ENCODE measurements around the gene C9orf78. TPM values are rescaled to one million over a fixed set of nuclear protein-coding genes. Genes with fewer than 3 reads are reported as not detected.

C9orf78 gene
- total RNA-seq, 1 donor from 2014 or later: 49.1 TPM

- DNase-seq (ENCODE audit: low spot score): no peak
Measured at GRCh38 chr9:129868023-129868871, 33.2 kb upstream of the C9orf78 start.

DNA sequence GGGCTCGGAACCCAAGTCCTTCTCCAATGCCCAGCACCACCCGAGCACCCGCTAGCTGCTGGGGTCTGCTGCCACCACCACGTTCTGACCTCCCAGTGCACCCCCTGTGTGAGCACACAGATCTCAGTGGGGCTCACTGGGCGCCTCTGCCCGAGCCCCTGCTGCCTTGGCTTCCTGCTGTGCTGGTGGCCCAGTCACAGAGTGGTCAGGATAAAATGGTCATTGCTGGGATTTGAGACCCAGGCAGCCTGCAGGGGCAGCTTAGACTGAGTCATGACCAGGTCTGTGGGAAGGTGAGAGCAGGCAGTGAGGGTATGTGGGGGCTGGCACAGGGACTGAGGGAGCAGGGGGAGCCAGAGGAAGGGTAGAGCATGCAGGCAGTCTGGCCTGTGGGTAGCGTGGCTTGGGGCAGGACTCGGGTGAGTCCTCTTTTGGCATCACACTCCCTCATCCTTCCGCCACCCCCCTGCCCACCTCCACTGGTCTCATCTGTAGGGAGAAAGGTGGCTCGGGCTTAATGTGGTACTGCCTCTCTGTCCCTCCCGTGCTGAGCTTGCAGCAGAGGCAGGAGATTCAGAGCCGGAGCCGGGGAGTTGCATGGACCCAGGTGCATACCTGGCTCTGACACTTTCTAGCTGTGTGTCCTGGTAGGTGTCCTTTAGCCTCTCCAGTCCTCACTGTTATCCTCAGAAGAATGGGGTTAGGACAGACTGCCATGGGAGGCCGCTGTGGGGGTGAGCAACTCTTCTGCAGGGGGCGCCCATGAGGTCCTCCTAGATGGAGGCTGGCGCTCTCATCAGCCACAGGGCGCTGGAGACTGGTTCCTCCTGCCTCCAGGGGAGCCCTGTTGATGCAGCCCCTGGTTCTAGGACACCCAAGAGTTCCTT lies 32.3 kb upstream of the C9orf78 start:
- no peak for DNase-seq (ENCODE audit: low spot score)

DNA sequence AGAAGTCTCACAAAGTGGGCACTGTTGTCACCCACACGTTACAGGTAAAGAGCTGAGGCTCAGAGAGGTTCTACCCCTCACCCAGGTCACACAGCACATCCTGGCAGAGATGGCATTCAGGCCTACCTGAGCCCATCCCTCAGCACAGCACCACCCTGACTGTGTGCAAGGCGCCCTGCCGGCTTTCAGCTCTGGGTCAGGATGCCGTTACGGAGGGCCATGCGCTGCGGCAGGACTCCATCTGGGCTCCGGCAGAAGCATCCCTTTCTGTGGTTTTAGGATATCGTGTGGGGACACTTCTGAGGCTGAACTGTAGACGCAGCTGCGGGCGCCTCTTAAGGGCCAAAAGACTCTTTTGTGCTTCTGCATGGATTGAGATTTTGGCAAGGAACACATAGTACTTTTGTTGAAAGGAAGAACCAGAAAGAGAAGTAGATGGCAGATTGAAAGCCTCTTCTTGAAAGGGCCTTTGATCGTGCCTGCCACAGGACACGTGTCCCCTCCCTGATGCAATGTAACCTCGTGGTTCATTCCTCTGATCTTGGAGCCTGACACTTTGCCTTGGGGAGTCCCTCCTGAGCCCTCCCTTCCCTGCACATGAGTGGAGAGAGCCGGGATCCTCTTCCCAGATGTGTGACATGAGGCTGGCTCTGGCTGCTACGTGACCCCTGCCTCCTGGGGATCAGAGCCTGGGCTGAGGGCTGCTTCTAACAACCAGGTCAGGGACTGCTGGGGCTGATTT lies 31.5 kb upstream of the C9orf78 start:
- DNase-seq (ENCODE audit: low spot score): no peak

GRCh38 chr9:129865668-129866320 lies 30.7 kb upstream of the C9orf78 start:
- no peak for DNase-seq (ENCODE audit: low spot score)

DNA sequence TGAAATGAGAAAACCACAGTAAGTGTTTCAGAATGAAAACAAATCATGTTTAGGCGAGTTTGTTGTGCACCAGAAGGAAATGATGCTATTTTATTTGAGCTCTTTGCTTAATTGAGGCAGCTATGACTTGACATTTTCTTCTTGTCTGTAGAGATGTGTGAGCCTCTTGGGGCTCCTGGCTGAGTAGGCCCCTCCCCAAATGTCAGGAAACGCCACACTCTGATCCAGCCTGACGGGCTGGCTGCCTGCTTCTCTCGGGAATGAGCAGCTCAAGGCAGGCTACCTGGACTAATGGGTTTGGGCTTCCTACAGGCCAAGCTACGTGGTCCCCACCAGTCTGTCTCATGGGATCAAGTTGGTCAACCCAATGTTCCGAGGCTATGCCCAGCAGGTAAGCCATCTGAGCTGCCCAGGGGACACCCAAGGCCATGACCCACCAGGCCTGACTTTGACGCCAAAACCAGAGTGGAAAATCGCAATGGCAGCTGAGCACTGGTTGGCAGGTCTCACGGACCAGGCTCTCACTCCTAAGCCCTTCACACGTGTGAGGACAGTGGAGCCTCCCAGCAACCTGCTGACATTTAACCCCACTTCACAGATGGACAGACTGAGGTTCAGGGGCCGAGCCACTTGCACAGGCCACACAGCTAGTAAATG lies 30.0 kb upstream of the C9orf78 start:
- DNase-seq (ENCODE audit: low spot score): no peak

DNA sequence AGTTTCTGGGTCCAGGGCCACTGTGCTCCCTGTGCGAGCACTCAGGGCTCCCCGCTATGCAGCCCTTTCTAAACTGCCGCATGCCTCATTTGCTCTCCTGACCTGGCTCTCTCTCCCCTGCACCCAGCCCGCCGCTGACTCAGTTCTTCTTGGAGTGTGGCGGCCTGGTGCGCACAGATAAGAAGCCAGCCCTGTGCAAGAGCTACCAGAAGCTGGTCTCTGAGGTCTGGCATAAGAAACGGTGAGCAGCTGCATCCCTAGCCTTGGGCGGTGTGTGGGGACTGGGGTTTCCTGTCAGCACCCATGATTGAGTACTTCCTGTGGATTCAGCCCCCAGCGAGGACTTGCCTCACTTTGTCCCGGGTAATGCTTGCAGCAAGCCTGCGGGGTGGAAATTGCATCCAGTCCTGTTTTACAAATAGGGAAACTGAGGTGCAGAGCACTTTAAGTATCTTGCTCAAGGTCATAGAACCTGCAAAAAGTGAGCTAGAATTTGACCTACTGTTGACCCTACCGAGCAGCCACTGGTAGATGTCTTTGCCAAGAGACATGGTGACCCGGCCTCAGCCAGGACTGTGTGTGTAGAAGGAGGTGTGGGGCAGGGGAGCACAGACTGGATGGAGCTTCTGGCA lies 28.1 kb upstream of the C9orf78 start:
- no peak for DNase-seq (ENCODE audit: low spot score)

GRCh38 chr9:129861447-129861827 lies 26.4 kb upstream of the C9orf78 start:
- no peak for DNase-seq (ENCODE audit: low spot score)

- DNase-seq (ENCODE audit: low spot score): no peak
Measured at GRCh38 chr9:129860653-129861446, 25.8 kb upstream of the C9orf78 start.

GRCh38 chr9:129858167-129858962 lies 23.3 kb upstream of the C9orf78 start:
- DNase-seq (ENCODE audit: low spot score): no peak

- no peak for DNase-seq (ENCODE audit: low spot score)
Measured at GRCh38 chr9:129857207-129857606, 22.1 kb upstream of the C9orf78 start.

DNA sequence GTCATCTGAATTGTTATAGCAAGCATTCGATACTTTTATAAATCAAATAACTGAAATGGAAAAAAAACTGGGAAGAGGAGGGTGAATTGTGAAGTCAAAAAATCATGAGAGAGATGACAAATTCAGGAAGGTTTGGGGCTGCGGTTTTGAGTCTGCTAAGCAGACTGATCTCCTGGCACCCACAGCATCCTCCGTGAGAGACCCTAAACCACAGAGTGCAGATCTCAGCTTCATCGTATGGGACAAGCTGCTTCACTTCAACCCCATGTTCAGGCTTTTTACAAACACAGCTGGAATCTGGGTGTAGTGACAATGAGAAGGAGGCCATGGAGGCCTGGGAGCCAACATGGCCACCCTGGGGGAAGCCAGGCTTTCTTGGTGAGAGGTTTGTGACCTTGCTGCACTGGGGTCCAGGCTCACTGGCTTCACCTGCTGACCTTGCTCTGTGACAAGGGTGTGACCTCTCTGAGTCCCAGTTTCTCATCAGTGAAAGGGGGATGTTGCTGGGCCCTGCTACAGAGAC lies 19.6 kb upstream of the C9orf78 start:
- DNase-seq (ENCODE audit: low spot score): no peak

DNA sequence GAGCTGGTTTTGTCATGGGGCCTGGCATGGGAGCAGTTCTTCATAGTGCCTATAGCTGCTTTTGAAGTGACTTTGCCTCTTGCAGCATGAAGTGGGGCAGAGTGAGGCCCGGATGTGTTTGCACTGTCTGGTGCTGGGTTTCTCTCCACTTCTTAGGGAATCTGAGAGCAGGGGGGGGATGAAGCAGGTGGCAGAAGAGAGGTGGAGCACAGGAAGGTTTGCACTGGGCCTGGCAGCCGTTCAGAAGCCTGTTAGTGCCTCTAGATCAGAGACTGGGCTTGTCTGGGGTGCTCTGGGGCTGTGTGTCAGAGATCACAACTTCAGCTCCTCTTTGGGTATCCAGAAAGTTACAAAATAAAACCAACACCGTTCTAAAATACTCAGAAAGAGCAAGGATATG lies 18.5 kb upstream of the C9orf78 start:
- no peak for DNase-seq (ENCODE audit: low spot score)

DNA sequence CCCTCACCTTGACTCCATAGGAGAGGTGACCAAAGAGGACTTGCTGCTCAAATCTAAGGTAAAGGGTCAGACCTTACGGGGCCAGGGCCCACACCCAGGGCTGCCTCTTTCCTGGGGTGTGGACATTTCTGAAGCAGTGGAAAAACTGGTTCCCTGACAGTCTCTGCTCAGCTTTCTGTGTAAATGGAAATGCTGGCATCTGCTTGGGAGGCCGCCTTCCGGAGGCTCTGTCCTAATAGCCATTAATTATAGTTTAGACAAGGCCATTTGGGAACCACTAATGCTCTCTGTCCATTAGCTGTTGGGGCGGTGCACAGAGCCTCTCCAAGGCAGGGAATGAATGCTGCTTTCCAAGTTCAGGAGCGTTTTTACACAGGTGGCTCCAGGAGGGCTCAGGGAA lies 17.5 kb upstream of the C9orf78 start:
- peak; percentile 21 for DNase-seq (ENCODE audit: low spot score)

DNA sequence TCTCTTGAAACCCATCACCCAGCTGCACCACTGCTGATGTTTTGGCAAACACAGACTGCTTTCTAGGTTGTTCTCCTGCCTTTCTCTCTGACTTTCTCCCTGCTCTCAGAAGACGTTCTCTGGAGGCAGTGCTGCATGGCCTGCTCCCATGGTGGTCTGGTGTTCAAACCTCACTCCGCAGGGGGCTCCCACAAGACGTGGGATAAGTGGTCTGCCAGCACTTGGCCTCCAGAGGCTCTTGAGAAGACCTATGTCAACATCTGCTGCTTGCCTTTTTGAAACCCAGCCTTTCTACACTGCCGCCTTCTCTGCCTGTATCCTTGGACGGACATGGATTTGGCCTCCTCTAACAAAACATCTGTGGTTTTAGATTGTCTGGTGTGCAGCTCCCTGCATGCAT lies 16.7 kb upstream of the C9orf78 start:
- no peak for DNase-seq (ENCODE audit: low spot score)

DNA sequence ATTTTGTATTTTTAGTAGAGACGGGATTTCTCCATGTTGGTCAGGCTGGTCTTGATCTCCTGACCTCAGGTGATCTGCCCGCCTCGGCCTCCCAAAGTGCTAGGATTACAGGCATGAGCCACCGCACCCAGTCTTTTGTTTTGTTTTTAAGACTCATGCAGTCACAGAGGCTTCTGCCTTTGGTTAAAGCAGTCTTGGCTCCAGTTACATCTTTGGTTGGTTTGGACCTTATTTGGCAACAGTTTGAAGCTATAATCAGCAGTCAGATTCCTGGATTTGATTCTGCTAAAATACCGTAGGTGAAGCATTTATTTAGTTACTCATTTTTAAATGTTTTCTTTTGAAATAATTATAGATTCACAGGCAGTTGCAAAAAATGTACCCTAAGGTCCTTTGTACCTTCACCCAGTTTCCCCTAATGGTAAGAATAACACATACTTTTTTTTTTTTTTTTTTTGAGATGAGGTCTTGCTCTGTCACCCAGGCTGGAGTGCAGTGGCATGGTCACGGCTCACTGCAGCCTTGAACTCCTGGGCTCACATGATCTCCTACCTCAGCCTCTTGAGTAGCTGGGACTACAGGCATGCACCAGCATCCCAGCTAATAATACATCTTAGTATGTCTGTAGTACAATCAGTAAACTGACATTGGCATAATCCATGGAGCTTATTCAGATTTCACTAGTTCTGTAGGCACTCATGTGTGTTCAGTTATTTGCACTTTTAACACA lies 15.9 kb upstream of the C9orf78 start:
- no peak for DNase-seq (ENCODE audit: low spot score)

DNA sequence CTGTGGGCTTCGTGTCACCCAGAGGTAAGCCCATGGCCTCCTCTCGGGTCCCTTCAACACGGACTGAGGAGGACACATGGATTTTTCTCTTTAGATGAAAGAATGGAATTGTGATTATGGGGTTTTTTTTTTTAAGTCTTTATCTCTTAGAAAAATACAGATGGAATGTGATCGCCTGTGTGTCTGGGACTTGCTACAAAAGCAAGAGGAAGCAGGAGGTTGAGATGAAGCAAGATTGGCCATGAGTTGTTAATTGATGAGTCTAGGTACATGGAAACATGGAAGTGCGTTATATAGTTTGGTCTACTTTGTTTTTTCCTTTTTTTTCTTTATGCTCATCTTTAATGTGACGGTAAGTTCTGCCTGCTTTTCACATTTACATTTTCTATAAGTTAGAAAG lies 14.8 kb upstream of the C9orf78 start:
- DNase-seq (ENCODE audit: low spot score): no peak

DNA sequence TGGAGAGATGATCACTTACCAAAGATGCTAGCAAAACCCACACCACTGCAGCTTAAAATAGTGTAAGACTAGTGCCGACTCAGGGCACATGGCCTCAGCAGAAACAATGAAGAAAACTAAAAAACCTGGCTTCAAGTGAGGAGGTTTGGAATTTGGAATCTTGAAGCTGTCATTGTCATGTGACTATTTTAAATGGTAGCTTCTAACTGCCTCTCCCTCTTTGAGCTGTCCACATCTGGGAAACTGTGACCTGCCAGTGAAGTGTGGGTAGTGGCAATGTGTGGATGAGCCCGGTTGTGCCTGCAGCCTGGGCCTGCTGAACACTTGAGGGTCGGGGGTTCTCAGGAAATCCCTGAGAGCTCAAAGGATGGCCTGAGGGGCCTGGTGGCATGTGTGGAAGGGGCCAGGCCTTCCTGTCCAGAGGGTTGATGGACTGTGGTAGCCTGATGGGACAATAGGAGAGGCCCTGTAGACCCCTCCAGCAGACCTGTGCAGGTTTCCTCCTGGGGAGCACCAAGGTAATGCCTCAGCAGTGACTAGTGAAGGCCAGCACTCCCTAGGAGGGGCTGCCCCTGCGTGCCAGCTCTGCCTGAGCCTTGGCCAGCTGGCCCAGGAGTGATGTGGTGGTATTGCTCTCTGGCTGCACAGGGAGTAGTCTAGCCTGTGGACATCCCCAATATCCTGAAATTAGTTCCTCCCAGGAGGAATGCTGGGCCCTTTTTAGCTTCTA lies 13.8 kb upstream of the C9orf78 start:
- DNase-seq (ENCODE audit: low spot score): no peak

All from umbilical cord (tissue), 2 donors.